PFSK-1 (cell line): ENCODE results near the gene TRMT61A.

Experiments
- POLR2AphosphoS5 ChIP-seq: IDR thresholded peaks from 2 replicates; pipeline ENCODE4 v1.6.1; 2012; ENCODE audit warnings: low read depth, mild to moderate bottlenecking, control low read depth, low read length, moderate library complexity
- REST ChIP-seq, 2 experiments: IDR thresholded peaks; 2 replicates each; pipeline versions ENCODE4 v1.6.1 to v1.8.0; 2011 to 2012; ENCODE audit warnings: low read depth in 2 of 2, low read length in 2 of 2, control low read depth in 1 of 2, inconsistent platforms in 1 of 2, mild to moderate bottlenecking in 1 of 2, moderate library complexity in 1 of 2; ENCODE audit not compliant: insufficient read depth in 1 of 2
- SIN3A ChIP-seq: IDR thresholded peaks from 2 replicates; pipeline ENCODE4 v1.6.1; 2012; ENCODE audit warnings: mild to moderate bottlenecking, low read length, moderate library complexity, borderline replicate concordance; ENCODE audit not compliant: insufficient read depth
- TAF1 ChIP-seq: IDR thresholded peaks from 2 replicates; pipeline ENCODE4 v1.6.1; 2012; ENCODE audit warnings: low read length, control low read depth, borderline replicate concordance; ENCODE audit not compliant: insufficient read depth

GRCh38 chr14:103502877-103503276 lies 26.1 kb upstream of the TRMT61A start:
- TF ChIP-seq SIN3A = no peak
- no peak for TF ChIP-seq POLR2AphosphoS5
- no peak for TF ChIP-seq TAF1
- TF ChIP-seq REST (IDR thresholded peaks at IDR 0.05; ENCODE audit: insufficient read depth in 1 of 2, low read depth in 2 of 2, low read length in 2 of 2) = no peak
